ENCODE measurements around the gene AP1AR. TPM values are rescaled to one million over a fixed set of nuclear protein-coding genes. Genes with fewer than 3 reads are reported as not detected.

Gene AP1AR
- total RNA-seq, 1 experiment from 2014 or later = 34.5 TPM

DNA sequence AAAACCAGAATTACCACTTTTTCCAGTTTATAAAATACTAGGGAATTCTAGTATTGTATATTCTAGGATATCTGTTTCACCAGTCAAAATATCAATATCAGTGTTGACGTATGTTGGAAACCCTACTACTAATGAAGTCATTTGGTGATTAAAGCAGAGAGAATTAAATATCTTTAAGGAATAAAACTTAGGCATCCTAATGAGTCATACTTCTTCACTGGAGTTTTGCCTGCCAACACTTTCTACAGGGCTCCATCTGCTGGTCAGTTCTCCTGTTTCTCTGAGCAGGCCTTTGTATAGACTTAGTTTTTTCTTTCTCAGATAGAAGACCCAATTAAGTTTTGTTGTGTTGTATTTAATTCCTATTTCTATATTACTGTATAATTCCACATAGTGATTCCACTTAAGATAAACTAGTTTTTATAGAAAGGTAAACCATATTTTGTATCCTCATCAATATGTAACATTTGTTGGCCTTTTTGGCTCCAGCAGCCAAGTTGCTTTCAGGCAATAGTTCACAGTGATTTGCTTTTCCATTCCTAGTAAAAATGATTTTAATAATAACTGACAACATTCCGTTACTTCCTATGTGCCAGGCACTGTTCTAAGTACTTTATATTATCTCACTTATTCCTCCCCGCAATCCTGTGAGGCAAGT lies 3.5 kb downstream of the AP1AR start:
- no peak overlapping the region for H2AFZ ChIP-seq (ENCODE audit: low read length)

DNA sequence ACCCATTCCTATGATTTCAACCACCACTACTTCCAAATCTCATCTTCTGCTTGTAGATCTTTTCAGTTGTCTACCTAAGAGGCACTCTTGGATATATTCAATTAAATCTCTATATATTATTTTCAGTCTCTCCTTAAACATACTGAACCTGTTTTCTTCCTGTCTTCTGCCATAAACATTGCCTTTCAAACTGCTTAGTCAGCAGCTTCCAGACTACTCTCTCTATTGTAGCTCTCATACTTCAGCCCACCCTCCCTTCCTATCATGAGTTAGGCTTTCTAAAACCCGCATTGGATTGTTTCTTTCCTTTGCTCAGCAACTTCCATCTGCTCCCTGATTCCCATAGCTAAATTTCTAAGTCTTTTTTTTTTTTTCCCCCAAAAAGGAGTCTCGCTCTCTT lies 4.5 kb downstream of the AP1AR start:
- DNase-seq = no peak
- H3K36me3 ChIP-seq (ENCODE audit: insufficient read depth, low read length) = no peaks in the 10 kb centered on the region
- H3K4me3 ChIP-seq (ENCODE audit: low read length) = no peak overlapping the region
- H3K4me2 ChIP-seq (ENCODE audit: low read depth, low read length, poor library complexity, severe bottlenecking) = peak overlapping the region; percentile 11
- H2AFZ ChIP-seq (ENCODE audit: low read length) = no peak overlapping the region
- H3K9me2 ChIP-seq (replicated peaks; ENCODE audit: insufficient read depth, low read length) = no peaks in the 10 kb centered on the region
- no peaks in the 10 kb centered on the region for H3K27me3 ChIP-seq (ENCODE audit: low read length)
- H3K27ac ChIP-seq (ENCODE audit: low read length) = no peak overlapping the region
- no peaks in the 10 kb centered on the region; the same call in 1 of the 2 replicates for H4K20me1 ChIP-seq (ENCODE audit: insufficient read depth, low read depth, low read length)
- peaks cover 25% of the 10 kb centered on the region for H3K4me1 ChIP-seq (ENCODE audit: low read length)
- no peak overlapping the region for H3K9ac ChIP-seq (ENCODE audit: low read length)
- peaks cover 91% of the 10 kb centered on the region for H3K79me2 ChIP-seq (ENCODE audit: low read length)
- no peaks in the 10 kb centered on the region for H3K9me3 ChIP-seq (ENCODE audit: low read length)

More for the DNA sequence above, 3.5 kb downstream of the AP1AR start:
- Histone ChIP-seq H3K9ac (ENCODE audit: low read length) (no peak overlapping the region), H3K9me3 (ENCODE audit: low read length) (no peaks in the 10 kb centered on the region), H3K4me2 (ENCODE audit: low read depth, low read length, poor library complexity, severe bottlenecking) (peak overlapping the region; percentile 38), H3K4me3 (ENCODE audit: low read length) (no peak overlapping the region), H3K9me2 (replicated peaks; ENCODE audit: insufficient read depth, low read length) (no peaks in the 10 kb centered on the region), H3K36me3 (ENCODE audit: insufficient read depth, low read length) (no peaks in the 10 kb centered on the region), H3K4me1 (ENCODE audit: low read length) (peaks cover 32% of the 10 kb centered on the region), H3K27ac (ENCODE audit: low read length) (no peak overlapping the region), H3K27me3 (ENCODE audit: low read length) (no peaks in the 10 kb centered on the region), H3K79me2 (ENCODE audit: low read length) (peaks cover 87% of the 10 kb centered on the region), H4K20me1 (ENCODE audit: insufficient read depth, low read depth, low read length) (no peaks in the 10 kb centered on the region; the same call in 1 of the 2 replicates)
- DNase-seq = peak; percentile 79

DNA sequence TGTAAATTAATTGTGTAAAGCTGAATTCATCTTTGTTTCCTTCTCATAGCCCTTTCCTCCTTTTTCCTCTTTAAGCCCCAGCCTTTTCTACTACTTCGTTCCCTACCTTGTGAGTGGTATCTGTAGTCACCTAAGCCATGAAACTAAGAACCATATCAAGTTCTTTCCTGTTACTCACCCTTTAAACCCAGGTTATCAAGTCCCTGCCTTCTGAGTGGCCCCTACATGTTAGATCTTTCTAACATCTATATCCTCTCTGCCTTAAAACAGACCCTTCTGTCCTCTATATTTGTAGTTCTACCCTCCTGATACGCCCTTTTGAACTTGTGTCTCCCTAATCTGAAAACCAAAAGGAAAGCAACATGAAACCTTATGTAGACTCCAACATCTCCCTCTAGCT lies 7.2 kb downstream of the AP1AR start:
- Histone ChIP-seq H3K9me2 (replicated peaks; ENCODE audit: insufficient read depth, low read length) (no peaks in the 10 kb centered on the region), H3K4me3 (ENCODE audit: low read length) (no peak overlapping the region), H3K9me3 (ENCODE audit: low read length) (no peaks in the 10 kb centered on the region), H3K27ac (ENCODE audit: low read length) (no peak overlapping the region), H3K4me2 (ENCODE audit: low read depth, low read length, poor library complexity, severe bottlenecking) (no peak overlapping the region), H4K20me1 (ENCODE audit: insufficient read depth, low read depth, low read length) (no peaks in the 10 kb centered on the region), H3K36me3 (ENCODE audit: insufficient read depth, low read length) (no peaks in the 10 kb centered on the region), H3K27me3 (ENCODE audit: low read length) (no peaks in the 10 kb centered on the region), H2AFZ (ENCODE audit: low read length) (no peak overlapping the region), H3K9ac (ENCODE audit: low read length) (no peak overlapping the region), H3K79me2 (ENCODE audit: low read length) (peaks cover 99% of the 10 kb centered on the region), H3K4me1 (ENCODE audit: low read length) (peaks cover 27% of the 10 kb centered on the region)
- DNase-seq = no peak

DNA sequence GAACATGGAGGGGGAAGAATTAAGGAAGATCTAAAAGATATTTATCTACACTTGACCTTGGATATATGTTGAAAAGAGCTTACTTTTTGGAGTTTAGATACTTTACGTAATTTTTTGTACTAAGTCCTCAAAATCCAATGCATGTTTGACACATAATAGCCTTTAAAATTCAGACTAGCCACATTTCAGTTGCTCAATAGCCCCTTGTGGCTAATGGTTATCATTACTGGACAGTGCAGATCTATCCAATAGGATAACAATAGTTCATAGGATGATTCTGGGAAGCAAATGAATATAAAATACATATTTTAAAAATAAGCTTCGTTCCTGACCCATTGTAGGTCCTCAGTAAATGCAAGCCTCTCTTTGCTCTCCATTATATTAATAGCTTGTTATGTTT lies 13.8 kb downstream of the AP1AR start:
- Histone ChIP-seq H3K9me3 (ENCODE audit: low read length) (no peaks in the 10 kb centered on the region), H3K4me3 (ENCODE audit: low read length) (no peak overlapping the region), H3K79me2 (ENCODE audit: low read length) (peaks cover 93% of the 10 kb centered on the region), H3K9me2 (replicated peaks; ENCODE audit: insufficient read depth, low read length) (no peaks in the 10 kb centered on the region), H3K4me2 (ENCODE audit: low read depth, low read length, poor library complexity, severe bottlenecking) (no peak overlapping the region), H3K27ac (ENCODE audit: low read length) (no peak overlapping the region), H3K36me3 (ENCODE audit: insufficient read depth, low read length) (no peaks in the 10 kb centered on the region), H3K27me3 (ENCODE audit: low read length) (no peaks in the 10 kb centered on the region), H3K9ac (ENCODE audit: low read length) (no peak overlapping the region), H2AFZ (ENCODE audit: low read length) (no peak overlapping the region), H3K4me1 (ENCODE audit: low read length) (peaks cover 28% of the 10 kb centered on the region), H4K20me1 (ENCODE audit: insufficient read depth, low read depth, low read length) (no peaks in the 10 kb centered on the region)
- DNase-seq = no peak

DNA sequence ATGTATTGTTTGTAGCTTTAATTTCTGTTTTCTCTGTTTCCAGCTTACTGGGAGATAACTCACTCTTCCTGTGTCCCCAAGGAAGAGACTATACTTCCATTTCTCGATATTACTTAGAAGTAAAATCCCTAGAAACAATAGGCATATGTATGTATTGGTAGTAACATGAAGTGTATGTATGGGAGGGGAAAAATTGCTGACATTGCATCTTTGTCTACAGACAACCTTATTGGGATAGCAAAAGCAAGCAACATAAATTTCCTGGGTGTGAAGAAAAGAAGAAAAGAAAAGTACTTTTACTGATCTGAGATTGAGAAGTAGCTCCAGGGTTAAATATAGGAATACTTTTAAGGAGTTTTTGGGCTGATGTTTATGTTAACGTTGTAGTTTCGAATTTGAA lies 15.4 kb downstream of the AP1AR start:
- no peak overlapping the region for H3K4me3 ChIP-seq (ENCODE audit: low read length)
- no peak overlapping the region for H3K4me2 ChIP-seq (ENCODE audit: low read depth, low read length, poor library complexity, severe bottlenecking)
- no peaks in the 10 kb centered on the region for H3K27me3 ChIP-seq (ENCODE audit: low read length)
- no peak overlapping the region for H3K27ac ChIP-seq (ENCODE audit: low read length)
- no peaks in the 10 kb centered on the region for H3K9me2 ChIP-seq (replicated peaks; ENCODE audit: insufficient read depth, low read length)
- no peak for DNase-seq
- peaks cover 93% of the 10 kb centered on the region for H3K79me2 ChIP-seq (ENCODE audit: low read length)
- H4K20me1 ChIP-seq (ENCODE audit: insufficient read depth, low read depth, low read length) = no peaks in the 10 kb centered on the region
- H3K9me3 ChIP-seq (ENCODE audit: low read length) = no peaks in the 10 kb centered on the region
- peaks cover 22% of the 10 kb centered on the region for H3K4me1 ChIP-seq (ENCODE audit: low read length)
- no peak overlapping the region for H2AFZ ChIP-seq (ENCODE audit: low read length)
- no peak overlapping the region for H3K9ac ChIP-seq (ENCODE audit: low read length)
- H3K36me3 ChIP-seq (ENCODE audit: insufficient read depth, low read length) = no peaks in the 10 kb centered on the region

DNA sequence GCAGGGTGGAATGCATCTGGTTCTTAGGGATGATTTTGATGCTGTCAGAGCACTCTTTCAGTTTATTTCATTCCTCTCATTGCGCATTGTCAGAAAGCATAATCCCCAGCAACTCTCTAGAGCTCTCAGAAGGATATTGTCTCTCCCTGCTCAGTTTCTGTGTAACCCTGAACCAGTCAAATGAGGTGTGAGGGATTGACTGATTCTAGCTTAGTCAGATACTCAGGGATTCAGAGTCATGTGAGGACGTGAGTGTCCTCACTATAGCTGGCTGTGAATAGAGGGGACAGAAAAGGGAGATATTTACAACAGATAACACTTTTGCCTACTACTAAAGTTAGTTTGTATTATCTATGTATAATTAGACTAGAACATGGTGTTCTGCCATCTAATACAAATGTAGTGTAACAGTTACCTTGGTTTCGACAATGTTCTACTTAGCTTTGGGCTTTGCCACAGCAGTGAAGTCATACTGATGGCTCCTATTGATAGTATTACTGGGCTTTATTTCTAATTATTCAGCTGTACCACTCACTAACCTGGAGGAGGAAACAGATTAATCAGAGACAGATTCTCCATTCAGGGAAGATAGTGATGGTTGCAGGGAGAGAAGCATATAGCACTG lies 19.5 kb downstream of the AP1AR start:
- Histone ChIP-seq H3K27ac (ENCODE audit: low read length) (no peak overlapping the region), H3K9me2 (replicated peaks; ENCODE audit: insufficient read depth, low read length) (no peaks in the 10 kb centered on the region), H2AFZ (ENCODE audit: low read length) (no peak overlapping the region), H3K4me1 (ENCODE audit: low read length) (peaks cover 20% of the 10 kb centered on the region), H3K36me3 (ENCODE audit: insufficient read depth, low read length) (no peaks in the 10 kb centered on the region), H3K4me3 (ENCODE audit: low read length) (no peak overlapping the region), H3K9me3 (ENCODE audit: low read length) (no peaks in the 10 kb centered on the region), H3K27me3 (ENCODE audit: low read length) (no peaks in the 10 kb centered on the region), H3K79me2 (ENCODE audit: low read length) (peaks cover 79% of the 10 kb centered on the region), H3K9ac (ENCODE audit: low read length) (no peak overlapping the region), H4K20me1 (ENCODE audit: insufficient read depth, low read depth, low read length) (no peaks in the 10 kb centered on the region), H3K4me2 (ENCODE audit: low read depth, low read length, poor library complexity, severe bottlenecking) (no peak overlapping the region)
- DNase-seq = no peak

DNA sequence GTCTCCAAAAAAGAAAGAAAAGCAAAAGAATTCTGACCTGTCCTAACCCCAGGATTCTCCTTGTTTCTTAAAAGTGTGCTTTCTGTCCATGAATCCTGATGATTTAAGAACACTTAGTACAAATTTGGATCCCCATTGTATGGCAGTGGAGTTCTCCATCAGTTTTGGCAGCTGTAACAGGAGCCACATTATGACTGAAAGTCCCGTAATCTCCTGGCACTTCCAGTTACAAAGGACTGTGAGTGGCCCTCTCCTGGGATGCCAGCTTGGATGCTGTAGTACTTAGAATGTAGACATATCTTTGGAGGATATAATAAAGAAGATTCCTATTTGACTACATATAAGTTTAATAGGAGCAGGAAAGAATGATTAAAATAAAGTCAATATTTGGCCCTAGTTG lies 20.6 kb downstream of the AP1AR start:
- H3K4me3 ChIP-seq (ENCODE audit: low read length) = no peak overlapping the region
- no peaks in the 10 kb centered on the region for H3K36me3 ChIP-seq (ENCODE audit: insufficient read depth, low read length)
- no peak overlapping the region for H3K4me2 ChIP-seq (ENCODE audit: low read depth, low read length, poor library complexity, severe bottlenecking)
- H3K9me3 ChIP-seq (ENCODE audit: low read length) = no peaks in the 10 kb centered on the region
- no peaks in the 10 kb centered on the region for H4K20me1 ChIP-seq (ENCODE audit: insufficient read depth, low read depth, low read length)
- no peaks in the 10 kb centered on the region for H3K27me3 ChIP-seq (ENCODE audit: low read length)
- peaks cover 74% of the 10 kb centered on the region for H3K79me2 ChIP-seq (ENCODE audit: low read length)
- no peak overlapping the region for H2AFZ ChIP-seq (ENCODE audit: low read length)
- DNase-seq = no peak
- peaks cover 19% of the 10 kb centered on the region for H3K4me1 ChIP-seq (ENCODE audit: low read length)
- H3K9me2 ChIP-seq (replicated peaks; ENCODE audit: insufficient read depth, low read length) = no peaks in the 10 kb centered on the region
- no peak overlapping the region for H3K27ac ChIP-seq (ENCODE audit: low read length)
- no peak overlapping the region for H3K9ac ChIP-seq (ENCODE audit: low read length)

DNA sequence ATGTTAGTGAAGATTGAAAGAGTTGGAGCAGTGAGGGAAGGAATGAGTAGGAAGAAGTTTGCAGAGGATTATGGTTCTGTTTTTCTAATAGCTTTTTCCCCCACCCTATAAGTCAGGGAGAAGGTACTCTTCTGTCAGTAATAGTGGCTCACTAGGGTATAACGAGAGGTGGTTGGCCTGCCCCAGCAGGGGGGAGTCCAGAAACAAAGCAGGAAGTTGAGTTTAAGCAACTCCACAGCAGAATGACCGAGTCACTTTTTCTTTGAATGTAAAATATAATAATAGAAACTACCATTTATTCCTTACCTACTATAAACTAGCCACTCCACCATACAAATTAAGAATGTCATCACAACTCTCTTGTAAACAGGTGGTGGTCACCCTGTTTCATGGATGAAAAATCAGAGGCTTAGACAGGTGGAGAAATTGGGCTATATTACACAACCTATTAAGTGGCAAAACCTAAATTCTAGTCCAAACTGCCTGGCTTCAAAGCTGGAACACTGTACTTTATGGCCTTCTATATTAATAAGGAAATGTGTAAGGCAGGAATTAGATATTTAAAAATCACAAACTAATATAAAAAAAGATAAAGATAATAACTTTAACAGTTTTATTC lies 21.9 kb downstream of the AP1AR start:
- Histone ChIP-seq H3K27ac (ENCODE audit: low read length) (no peak overlapping the region), H3K9ac (ENCODE audit: low read length) (no peak overlapping the region), H3K9me2 (replicated peaks; ENCODE audit: insufficient read depth, low read length) (no peaks in the 10 kb centered on the region), H3K4me2 (ENCODE audit: low read depth, low read length, poor library complexity, severe bottlenecking) (no peak overlapping the region), H3K27me3 (ENCODE audit: low read length) (no peaks in the 10 kb centered on the region), H3K79me2 (ENCODE audit: low read length) (peaks cover 63% of the 10 kb centered on the region), H4K20me1 (ENCODE audit: insufficient read depth, low read depth, low read length) (no peaks in the 10 kb centered on the region), H3K9me3 (ENCODE audit: low read length) (no peaks in the 10 kb centered on the region), H3K36me3 (ENCODE audit: insufficient read depth, low read length) (no peaks in the 10 kb centered on the region), H3K4me3 (ENCODE audit: low read length) (no peak overlapping the region), H3K4me1 (ENCODE audit: low read length) (peaks cover 12% of the 10 kb centered on the region), H2AFZ (ENCODE audit: low read length) (no peak overlapping the region)
- no peak for DNase-seq

All from Karpas-422 (cell line).